ENCODE data around the gene C11orf24. TPM values are rescaled to one million over a fixed set of nuclear protein-coding genes. Genes with fewer than 3 reads are reported as not detected.

C11orf24 gene
- total and polyA plus RNA-seq, 9 of the 15 experiments (the other 6 are each of a cell fraction or from before 2014, with no cell fraction given): 2.0 to 65.2 (median 32.5) TPM

GRCh38 chr11:68257477-68258362, 14.1 kb downstream of the C11orf24 start (continued):
- TF ChIP-seq STAG1 (CRISPR knock-in tag; IDR thresholded peaks at IDR 0.05; ENCODE audit: borderline replicate concordance): no peak; the same call in 1 of the 2 replicates
- TF ChIP-seq EGR1 (conservative IDR thresholded peaks at IDR 0.05): no peak
- TF ChIP-seq FOXO4 (CRISPR knock-in tag; IDR thresholded peaks at IDR 0.05): no peak
- no peak for TF ChIP-seq MXI1 (IDR thresholded peaks at IDR 0.05; ENCODE audit: low read depth, low read length)
- no peak for TF ChIP-seq IRF9 (tag; IDR thresholded peaks at IDR 0.05)
- TF ChIP-seq ZNF639 (CRISPR knock-in tag; conservative IDR thresholded peaks at IDR 0.05 in 1 of 2, IDR thresholded peaks at IDR 0.05 in 1 of 2): 0 out of 4 replicates have a peak, but pooled peaks of 1 of the 2 experiments have one; percentile 52
- TF ChIP-seq ZBTB1 (CRISPR knock-in tag; IDR thresholded peaks at IDR 0.05; ENCODE audit: borderline replicate concordance, low read depth): no peak
- no peak for TF ChIP-seq TCF15 (CRISPR knock-in tag; IDR thresholded peaks at IDR 0.05)
- no peak for TF ChIP-seq THRA (IDR thresholded peaks at IDR 0.05)
- no peak for TF ChIP-seq ZZZ3 (IDR thresholded peaks at IDR 0.05)
- TF ChIP-seq TCF7L2 (IDR thresholded peaks at IDR 0.05; ENCODE audit: low read depth, low read length): no peak
- TF ChIP-seq TRIM25 (IDR thresholded peaks at IDR 0.05; ENCODE audit: borderline replicate concordance): no peak
- peak; percentile 94 for TF ChIP-seq DEAF1 (CRISPR knock-in tag; IDR thresholded peaks at IDR 0.05)
- no peak for TF ChIP-seq SMARCA5 (IDR thresholded peaks at IDR 0.05)
- TF ChIP-seq ELF2 (CRISPR knock-in tag; IDR thresholded peaks at IDR 0.05): peak; percentile 28; the same call in 1 of the 2 replicates
- no peak for TF ChIP-seq MYBL2 (IDR thresholded peaks at IDR 0.05; ENCODE audit: low read depth)
- no peak for TF ChIP-seq MYBL2 (CRISPR knock-in tag; IDR thresholded peaks at IDR 0.05; ENCODE audit: borderline replicate concordance)
